Cardiac fibroblast (primary cell): ENCODE data around the gene CNGA3.
"Not testable (repeated sequence)": the region's sequence is repeated elsewhere in the genome, so short reads cannot be mapped to it uniquely, and the experiment has no call there.

Source experiments
- DNase-seq, 2 donors: peaks; one replicate each; pipeline versions ENCODE4 v3.0.0 to v3.0.0-alpha.2; 2010; ENCODE audit warnings: low read depth in 2 of 2
- H3K4me3 ChIP-seq, 2 donors: replicated peaks in 1 of 2; 1 replicate in 1 of 2; 2 replicates in 1 of 2; pipeline ENCODE4 v1.5.1; 2011; ENCODE audit warnings: low read depth in 2 of 2, low read length in 2 of 2, mild to moderate bottlenecking in 2 of 2, moderate library complexity in 1 of 2
- CTCF ChIP-seq: IDR thresholded peaks from one replicate; pipeline ENCODE4 v1.5.1; 2011; ENCODE audit warnings: low read depth, mild to moderate bottlenecking, low read length, inconsistent platforms

Gene CNGA3

GRCh38 chr2:98311771-98312545 lies 34.3 kb upstream of the CNGA3 start:
- H3K4me3 ChIP-seq, result no peak overlapping the region
- no peak for DNase-seq
- peak; percentile 37 for TF ChIP-seq CTCF

GRCh38 chr2:98313492-98314250 lies 32.6 kb upstream of the CNGA3 start:
- DNase-seq, result no peak
- TF ChIP-seq CTCF, result no peak
- no peak overlapping the region for H3K4me3 ChIP-seq

GRCh38 chr2:98314251-98314650 lies 32.0 kb upstream of the CNGA3 start:
- no peak overlapping the region for H3K4me3 ChIP-seq
- TF ChIP-seq CTCF, result no peak
- DNase-seq, result no peak

GRCh38 chr2:98315957-98316356 lies 30.3 kb upstream of the CNGA3 start:
- TF ChIP-seq CTCF, result no peak
- no peak for DNase-seq
- H3K4me3 ChIP-seq, result no peak overlapping the region

GRCh38 chr2:98317214-98317613 lies 29.0 kb upstream of the CNGA3 start:
- TF ChIP-seq CTCF, result no peak
- H3K4me3 ChIP-seq, result no peak overlapping the region
- no peak for DNase-seq

GRCh38 chr2:98320171-98320570 lies 26.1 kb upstream of the CNGA3 start:
- DNase-seq, H3K4me3 ChIP-seq: not testable (repeated sequence)

GRCh38 chr2:98324181-98324580 lies 22.1 kb upstream of the CNGA3 start:
- no peak overlapping the region for H3K4me3 ChIP-seq
- peak in 1 of 2 donors; percentile 54 for DNase-seq
- TF ChIP-seq CTCF, result no peak
